HG03045 (cell line): ENCODE measurements around the gene ID3.

Source experiments
- ATAC-seq: cut with Tn5 transposase; IDR thresholded peaks from one replicate; pipeline ENCODE4 v1.9.1; 2021; ENCODE audit warnings: mild to moderate bottlenecking, moderate library complexity; ENCODE audit not compliant: unreplicated experiment

ID3 gene

GRCh38 chr1:23567629-23567995 lies 8.3 kb upstream of the ID3 start:
- no peak for ATAC-seq

GRCh38 chr1:23566304-23566703 lies 7.0 kb upstream of the ID3 start:
- no peak for ATAC-seq

GRCh38 chr1:23565776-23566175 lies 6.5 kb upstream of the ID3 start:
- no peak for ATAC-seq

- ATAC-seq, result no peak
These were observed 5.3 kb upstream of the ID3 start for GRCh38 chr1:23564529-23565122.

DNA sequence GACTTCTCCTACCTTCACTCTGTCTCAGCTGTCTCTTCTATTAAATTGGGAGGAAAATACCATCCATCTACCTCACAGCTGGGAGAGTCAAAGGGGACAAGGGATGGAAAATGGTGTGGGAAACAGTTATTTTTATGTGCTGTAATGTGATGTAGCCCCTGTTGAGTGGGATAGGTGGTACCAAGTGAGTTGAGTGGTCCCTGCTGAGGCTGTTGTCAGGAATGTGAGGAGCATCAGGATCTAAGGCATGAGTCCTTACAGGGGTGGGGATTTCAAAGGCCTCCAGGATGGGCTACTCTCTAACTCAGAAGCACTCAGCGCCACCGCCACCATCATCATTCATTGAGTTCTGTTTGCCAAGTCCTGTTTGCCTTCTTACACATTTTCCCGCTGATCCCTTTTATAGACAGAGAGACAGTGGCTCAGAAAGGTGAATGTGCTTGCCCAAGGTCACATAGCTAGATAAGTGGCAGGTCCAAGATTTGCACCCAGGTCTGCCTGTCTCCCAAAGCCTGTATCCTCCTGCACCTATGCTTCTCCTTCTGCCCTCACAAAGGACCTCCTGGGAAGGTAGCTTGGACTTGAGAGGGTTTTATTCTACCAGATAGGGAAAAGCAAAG lies 4.6 kb upstream of the ID3 start:
- ATAC-seq, result no peak

DNA sequence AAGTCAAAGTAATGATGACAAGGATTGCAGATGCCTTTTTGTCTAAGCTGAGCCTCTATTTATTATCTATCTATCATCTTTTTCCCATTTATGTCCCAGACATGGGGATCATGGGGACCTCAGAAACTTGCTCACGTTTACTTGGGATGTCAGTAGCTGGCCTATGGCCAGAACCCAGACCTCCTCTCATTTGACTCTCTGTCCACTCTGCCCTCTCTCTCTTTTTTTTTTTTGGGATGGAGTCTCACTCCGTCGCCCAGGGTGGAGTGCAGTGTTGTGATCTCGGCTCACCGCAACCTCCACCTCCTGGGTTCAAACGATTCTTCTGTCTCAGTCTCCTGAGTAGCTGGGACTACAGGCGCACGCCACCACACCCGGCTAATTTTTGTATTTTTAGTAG lies 3.7 kb upstream of the ID3 start:
- no peak for ATAC-seq

- ATAC-seq, result no peak
These were observed 3.0 kb upstream of the ID3 start for GRCh38 chr1:23562137-23562876.

GRCh38 chr1:23561813-23562100 lies 2.5 kb upstream of the ID3 start:
- ATAC-seq, result no peak

DNA sequence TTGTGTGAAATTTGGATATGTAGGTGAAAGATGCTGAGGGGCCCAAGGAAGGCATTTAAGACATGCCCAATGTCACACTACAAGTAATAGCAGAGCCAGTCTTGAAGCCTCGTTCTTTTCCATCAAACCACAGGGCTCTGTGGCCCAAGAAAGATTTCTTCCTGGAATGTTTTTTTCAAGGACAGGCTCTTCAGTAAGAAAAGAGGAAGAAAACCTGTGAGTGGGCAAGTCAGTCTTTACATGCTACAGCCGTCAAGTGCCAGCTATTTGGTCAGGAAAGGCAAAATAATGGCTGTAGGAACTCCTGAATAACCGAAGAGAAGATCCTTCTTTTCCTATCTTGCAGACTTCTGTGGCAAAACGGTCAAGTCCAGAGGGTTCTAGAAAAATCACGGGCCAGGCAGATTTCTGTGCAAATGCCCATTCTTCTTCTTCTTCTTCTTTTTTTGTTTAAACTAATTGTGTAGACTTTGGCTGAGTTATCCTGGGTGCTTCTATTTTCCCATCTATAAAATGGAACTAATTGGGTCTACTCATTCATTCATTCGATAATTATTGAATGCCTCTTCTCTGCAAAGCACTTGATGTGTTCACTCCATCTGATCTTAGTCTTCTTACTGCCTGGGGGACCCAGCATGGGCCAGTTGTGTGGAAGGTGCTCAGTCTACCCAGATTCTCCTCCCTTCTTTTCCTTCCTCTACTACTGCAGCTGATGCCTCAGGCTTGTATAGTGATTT lies 1.9 kb upstream of the ID3 start:
- no peak for ATAC-seq

- ATAC-seq, result no peak
These were observed 862 bp upstream of the ID3 start for GRCh38 chr1:23559985-23560741.

GRCh38 chr1:23558872-23559135 lies 497 bp downstream of the ID3 start:
- ATAC-seq, result no peak

GRCh38 chr1:23558140-23558871 lies 995 bp downstream of the ID3 start:
- no peak for ATAC-seq

DNA sequence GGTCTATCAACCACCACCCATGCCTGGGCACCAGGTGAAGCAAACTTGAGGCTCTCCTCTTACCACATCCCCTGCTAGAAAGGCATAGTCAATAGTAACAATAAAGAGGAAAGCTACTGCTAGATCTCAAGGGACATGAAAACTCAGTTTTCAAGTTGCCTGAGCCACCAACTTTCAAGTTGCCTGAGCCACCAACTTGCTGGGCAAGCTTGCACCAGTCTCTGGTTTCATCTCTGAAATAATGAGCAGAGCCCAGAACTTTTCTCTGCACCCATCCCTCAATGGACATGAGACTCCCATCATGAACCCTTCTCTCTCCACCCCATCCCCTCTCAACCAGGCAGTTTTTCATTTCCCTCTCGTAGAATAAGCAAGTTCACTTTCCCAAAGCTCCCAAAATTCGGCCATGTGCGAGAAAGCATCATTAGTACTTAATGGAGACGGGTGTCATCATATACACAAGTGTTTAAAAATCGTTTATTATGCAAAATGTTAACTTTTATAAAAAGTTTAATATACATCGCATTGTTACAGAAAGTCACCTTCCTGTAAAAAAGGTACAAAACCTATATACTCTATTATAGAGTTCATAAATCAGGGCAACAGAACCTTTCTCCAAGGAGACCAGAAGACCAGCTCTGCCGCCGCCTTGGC lies 1.7 kb downstream of the ID3 start:
- ATAC-seq, result no peak

DNA sequence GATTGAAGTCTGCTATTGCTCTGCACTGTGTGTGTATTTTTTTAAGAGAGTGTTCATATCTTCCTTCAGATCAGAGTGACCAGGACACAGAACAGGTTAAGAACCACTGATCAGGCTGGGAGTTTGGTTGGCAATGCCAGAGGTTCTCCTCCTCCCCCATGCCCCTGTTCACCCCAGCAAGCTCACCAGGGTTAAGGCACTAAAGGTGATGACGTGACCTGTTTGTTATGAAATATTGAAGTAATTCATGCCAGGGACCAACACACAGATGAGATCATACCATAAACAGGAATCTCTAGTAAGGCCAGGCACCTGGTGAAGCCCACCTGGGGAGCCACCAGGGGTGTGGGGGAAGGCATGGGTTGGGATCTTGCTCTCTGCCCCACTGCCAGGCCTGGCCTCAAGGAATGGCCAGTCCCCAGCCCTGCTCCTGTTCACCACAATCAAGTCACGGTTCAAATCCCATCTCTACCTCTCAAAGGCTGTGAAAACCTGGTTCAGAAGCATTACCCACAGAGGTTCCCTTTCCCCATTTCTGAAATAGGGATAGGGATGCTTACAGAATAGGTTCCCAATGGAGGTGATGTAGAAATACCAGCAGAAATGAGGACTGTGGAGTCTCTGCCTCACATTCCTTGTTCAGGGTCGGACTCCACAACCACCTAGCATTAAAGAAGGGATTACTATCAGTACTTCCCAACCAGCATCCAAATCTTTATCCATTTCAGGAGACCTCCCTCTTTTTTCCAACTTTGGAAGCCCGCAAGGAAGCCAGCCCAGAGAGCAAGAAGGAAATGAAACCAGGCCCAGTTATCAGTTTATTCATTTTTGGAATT lies 2.4 kb downstream of the ID3 start:
- no peak for ATAC-seq

DNA sequence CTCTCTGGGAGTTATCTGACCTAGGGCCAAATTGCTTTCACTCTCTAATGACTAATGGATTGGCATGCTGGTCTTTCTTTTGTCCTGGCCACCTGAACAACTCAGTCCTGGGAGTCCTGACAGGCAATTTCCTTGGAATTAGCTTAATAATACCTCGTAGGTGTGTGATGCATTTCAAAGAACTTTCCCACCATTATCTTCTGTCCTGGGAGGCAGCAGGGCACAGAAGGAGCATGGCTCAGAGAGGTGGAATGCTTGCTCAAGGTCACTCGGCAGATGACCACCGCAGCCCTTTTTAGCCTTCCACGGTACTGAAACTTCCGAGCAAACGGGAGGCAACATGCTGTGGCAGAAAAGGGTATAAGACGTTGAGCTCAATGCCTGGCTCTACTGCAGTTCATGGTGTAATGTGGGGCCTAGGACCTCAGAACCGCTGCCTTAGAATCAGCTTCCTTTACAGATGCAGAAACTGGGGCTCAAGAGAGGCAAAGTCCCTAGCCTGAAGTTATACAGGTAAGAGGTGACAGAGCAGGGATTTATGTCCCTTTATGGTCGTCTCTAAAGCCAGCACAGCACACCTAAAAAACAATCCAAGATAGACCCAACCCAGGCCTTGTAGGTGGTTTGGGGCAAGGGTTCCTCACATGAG lies 3.2 kb downstream of the ID3 start:
- no peak for ATAC-seq

DNA sequence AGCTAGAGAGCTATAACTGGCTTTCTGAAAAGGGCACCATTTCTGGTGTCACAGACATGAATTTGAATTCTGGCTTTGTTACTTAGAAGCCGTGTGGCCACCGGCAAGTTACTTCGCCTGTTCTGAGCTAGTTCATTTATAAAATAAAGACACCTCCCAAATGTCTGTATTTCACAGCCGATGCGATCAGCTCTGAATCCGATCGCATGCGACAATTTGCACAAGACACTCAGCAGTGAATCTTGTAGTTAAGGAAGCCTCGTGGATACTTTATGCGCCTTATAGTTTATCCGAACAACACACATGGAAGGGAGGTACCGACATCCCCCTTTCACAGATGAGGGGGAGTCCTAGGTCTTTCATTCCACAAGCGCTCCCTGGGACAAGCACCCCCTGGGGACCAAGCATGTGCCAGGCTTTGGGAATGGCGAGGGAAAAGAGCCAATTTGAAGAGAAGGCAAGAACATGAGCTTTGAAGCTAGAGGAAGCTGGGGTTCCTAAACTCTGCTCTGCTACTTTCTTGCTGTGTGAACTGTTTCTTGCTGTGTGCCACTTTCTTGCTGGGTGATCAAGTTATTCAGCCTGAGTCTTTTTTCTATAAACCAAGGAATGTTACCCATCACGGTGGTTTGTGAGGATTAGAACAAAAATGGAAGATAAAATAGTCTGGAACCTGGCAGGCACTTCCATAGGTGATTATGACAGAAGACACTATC lies 3.9 kb downstream of the ID3 start:
- no peak for ATAC-seq

- ATAC-seq, result peak; percentile 55
These were observed 4.6 kb downstream of the ID3 start for GRCh38 chr1:23554481-23555269.

DNA sequence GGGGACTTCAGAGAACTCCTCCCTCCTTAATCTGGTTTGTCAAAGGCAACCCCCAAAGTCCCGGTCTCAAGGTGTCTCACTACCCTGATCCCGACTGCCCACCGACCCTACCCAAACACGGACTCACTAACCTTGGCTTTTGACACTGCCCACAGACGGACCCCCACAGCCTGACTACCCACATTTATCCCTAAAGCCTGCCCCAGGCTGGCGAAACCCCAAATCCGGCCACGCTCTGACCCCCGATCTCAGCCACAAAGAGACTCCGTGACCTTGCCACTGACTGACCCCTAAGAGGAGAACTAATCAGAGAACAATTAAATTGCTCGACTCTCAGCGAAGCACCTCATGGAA lies 5.2 kb downstream of the ID3 start:
- no peak for ATAC-seq
